SIG-M5 treated with dmso at 0.1 percent for 504 hours (cell line): ENCODE results near the gene HRAS.
A peak's percentile ranks its signal among the peaks of the same experiment; 100 is the strongest.

ENCODE experiments used
- DNase-seq: peaks from one replicate; lab custom pipeline; 2025; ENCODE audit not compliant: unreplicated experiment; lab: John Stamatoyannopoulos, UW

The HRAS gene

DNA sequence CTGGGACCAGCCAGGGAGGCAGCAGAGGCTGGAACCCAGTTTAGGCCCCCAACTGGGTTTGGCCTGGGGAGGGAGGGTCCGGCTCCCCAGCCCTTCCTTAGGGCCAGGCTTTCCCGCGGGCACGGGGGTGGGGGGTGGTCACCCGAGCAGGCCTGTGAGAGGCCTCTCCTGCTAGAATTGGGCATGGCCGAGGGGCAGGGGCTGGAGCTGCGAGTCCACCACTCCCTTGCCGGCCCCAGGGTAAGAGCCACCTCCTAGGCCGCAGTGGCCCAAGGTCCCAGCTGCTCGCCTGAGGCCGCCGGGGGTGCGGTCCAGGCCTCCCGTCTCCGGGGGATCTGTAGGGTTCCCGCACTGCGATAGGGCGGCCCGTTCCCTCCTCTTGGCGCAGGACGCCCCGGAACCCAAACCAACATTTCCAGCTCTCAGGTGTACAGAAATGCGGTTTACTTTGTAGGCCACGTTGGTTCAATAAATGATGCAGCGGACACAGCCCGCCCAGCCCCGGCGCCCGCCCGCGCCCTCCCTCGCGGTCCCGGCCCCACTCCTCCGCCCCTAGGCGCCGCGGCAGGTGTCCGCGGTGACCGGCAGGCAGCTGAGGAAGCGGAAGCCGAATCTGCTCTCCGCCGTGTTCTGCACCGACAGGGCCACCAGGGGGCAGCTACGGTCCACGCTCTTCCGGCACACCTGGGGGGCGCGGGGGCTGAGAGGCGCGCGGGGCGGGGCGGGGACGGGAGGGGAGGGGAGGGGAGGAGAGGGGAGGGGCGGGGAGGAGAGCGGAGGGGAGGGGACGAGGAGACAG, 19.3 kb upstream of the HRAS start:
- DNase-seq: peak; percentile 44

GRCh38 chr11:553988-554340, 18.6 kb upstream of the HRAS start:
- DNase-seq: no peak

GRCh38 chr11:553083-553987, 18.0 kb upstream of the HRAS start:
- DNase-seq: no peak

DNA sequence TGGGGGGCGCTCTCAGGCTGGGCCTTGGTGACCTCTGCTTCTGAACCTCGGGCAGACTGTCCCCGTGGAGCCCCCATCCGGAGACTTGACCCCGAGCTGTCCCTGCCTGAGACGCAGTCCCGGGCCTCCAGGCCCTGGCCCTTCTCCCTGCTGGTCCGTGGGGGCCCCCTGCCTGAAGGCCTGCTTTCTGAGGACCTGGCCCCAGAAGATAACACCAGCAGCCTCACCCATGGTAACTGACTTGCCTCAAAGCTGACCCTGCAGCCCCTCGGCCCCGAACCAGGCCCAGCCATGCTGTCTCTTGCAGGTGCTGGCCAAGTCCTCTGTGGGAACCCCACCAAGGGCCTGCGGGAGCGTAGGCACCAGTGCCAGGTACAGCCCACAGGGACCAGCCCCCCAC, 16.2 kb upstream of the HRAS start:
- no peak for DNase-seq

DNA sequence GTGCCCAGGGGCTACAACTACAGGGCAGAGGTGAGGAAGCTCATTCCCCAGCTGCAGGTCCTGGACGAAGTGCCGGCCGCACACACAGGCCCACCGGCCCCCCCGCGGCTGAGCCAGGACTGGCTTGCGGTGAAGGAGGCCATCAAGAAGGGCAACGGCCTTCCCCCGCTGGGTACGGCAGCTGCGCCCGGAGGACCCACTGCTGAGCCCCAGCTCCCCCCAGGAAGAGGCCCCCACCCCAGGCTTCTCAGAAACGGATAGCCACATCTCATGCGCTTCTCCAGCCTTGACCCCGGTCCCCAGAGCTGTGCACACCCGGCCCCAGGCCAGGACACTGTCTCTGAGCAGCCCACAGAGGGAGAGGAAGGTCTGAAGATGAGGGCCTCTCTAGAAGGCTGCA, 15.8 kb upstream of the HRAS start:
- no peak for DNase-seq

GRCh38 chr11:550746-551085, 15.3 kb upstream of the HRAS start:
- DNase-seq: no peak

GRCh38 chr11:550021-550745, 14.8 kb upstream of the HRAS start:
- DNase-seq: no peak

DNA sequence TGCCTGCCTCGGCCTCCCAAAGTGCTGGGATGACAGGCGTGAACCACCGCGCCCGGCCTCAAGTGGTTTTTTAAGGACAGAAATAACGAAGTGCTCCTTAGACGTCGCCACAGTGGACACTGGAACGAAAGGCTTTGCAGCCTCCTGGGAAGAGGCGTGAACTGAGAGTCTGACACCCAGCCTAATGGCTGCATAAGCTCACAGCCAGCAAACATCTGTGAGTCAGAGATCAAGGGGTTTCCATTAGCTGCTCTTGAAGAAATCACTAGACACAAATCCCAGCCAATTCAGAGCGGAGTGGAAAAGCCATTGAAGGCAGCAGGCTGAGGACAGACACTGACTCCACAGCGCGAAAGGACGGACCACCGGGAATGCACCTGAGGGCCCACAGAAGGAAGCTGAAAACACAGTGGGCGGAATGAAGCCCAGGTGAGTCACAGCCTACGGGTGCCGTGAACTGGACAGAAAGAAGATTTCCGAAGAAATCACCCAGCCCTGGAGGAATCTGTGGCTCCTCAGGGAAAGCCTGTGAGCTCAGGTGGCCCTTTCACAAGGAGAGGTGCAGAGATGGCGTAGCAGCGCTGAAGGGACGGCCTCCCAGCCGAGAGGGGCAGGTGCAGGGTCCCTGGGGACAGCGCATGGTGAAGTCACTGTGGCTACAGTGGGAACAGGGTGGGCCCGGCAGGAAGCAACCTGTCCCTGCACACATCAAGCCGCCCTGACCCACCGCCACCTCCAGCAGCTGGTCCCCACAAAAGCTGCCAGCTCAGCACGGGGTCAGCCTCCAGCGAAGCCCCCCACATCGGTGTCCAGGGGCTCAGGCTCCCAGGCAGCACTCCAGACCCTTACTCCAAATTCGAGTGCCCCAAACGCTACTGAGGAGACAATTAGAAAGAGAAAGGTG, 13.6 kb upstream of the HRAS start:
- no peak for DNase-seq

GRCh38 chr11:545171-545570, 9.8 kb upstream of the HRAS start:
- no peak for DNase-seq

DNA sequence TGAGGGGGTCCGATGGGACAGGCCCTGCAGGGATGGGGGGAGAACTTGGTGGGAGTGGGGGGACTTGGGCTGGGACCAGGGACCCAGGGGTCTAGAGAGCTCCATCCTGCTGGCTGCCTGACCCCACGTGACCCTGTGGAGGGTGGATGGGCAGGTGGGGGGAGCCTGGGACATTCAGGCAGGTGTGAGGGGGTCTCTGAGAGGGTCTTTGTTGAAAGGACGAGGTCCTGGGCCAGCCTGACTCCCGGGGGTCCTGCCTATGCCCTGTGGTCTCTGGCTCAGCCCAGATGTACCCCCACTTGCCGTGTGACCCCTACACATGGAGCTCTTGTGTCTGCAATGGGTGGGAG, 9.4 kb upstream of the HRAS start:
- DNase-seq: no peak

DNA sequence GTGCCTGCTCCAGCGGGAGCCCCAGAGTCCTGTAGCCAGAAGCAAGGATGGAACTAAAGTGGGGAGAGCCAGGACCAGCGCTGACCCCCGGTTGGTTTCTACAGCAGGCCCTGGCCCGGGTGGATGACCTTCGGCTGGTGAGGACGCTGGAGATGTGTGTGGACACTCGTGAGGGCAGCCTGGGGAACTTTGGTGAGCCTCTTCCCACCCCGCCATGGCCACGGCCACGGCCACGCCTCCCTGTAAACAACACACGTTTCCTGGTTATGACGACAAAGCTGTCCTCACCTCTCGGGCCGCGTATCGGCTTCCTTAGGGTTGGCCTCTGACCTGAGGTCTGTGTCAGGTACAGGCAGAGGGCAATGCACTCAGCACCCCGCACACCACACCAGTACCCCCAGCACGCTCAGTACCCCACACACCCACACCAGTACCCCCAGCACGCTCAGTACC, 6.1 kb upstream of the HRAS start:
- DNase-seq: no peak

- no peak for DNase-seq
Observed at GRCh38 chr11:540583-541432, 5.4 kb upstream of the HRAS start.

DNA sequence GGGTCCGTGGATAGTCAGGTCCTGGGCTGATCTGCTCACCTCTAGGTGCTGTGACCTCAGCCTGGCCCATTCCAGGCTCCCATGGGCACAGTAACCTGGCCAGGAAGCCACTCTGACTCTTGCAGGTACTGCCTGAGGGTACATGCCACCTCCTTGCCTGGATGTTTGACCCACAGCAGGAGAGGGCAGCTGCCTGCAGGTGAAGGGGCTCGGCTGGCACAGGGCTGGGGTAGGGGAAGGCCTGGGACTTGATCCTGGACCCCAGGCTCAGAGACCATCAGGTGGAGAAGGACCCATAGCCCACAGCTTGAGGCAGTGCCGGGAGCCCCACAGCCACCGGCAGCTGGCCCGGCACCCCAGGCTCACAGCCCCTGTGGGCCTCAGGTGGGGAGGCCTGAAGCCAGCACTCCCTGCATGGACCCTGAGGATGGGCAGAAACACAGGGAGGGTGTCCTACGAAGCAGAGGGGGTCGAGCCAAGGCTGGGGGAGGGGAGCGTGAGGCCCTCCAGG, 4.7 kb upstream of the HRAS start:
- DNase-seq: no peak

GRCh38 chr11:538431-539051, 3.2 kb upstream of the HRAS start:
- DNase-seq: no peak

DNA sequence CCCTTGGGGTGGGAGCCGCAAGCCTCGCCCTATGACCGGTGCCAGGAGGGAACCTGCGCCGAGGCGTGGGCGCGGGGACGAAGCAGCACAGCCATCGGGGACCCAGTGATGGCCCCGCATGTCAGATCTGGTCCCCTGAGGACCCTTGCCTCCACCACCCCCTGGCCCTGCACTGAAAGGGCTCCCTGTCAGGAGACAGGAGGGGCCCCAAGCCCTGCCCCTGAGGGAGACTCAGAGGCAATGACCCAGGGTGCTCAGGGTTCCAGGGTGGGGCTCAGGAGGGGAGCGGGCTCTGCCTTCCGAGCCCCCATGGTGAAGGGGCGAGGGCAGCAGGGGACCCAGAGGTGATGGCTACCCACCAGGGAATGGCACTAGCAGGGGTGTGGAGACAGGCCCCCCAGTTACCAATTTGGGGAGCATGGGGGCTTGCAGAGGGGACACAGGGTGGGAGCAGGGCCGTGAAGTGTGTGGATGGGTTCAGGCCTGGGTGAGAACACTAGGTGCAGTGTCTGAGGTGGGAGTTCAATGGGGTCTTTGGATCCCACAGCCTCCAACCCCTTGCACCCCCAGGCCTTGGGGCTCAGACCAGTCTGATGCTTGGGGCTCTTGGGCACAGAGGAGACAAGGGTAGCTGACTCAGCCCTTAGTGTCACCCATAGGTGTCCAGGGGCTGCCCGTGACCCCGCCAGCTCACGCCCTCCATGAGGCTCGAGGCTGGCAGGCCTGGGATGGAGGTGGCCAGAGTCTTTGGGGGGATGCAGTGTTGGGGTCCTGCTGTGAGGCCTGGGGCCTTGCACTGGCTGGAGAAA, 2.5 kb upstream of the HRAS start:
- no peak for DNase-seq

DNA sequence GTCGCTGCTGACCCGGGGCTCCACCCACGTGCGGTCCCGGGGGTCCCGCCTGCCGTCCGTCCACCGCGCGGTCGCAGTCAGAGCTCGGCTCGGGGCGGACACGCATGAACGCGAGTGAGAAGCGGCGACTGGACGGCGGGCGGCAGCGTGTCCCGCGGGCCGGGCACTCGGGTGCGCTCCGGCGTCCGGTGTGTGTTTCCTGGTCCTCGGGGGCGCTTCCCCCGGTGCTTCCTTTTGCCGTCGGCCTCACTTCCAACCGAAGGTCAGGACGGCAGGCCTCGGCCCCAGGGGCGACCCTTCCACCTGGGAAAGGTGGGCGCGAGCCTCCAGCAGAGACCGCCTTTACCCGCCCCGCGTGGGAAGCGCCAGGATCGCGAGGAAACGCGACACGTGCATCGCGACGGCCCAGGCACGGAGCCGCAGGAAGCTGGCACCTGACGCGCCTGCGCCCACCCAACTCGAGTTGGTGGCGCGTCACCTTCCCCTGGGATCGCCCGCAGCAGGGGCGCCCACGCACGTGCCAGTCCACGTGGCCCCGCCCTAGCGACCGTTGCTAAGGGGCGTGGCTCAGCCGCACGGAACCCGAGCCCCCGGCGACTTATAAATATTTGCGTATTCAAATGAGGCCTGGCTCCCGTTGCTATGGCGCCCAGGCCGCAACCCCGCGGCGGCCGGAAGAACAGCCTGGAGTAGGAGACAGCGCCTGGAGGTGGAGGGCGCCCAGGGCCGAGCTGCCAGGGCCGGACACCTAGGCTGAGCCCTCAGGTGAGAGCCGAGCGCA, 1.7 kb upstream of the HRAS start, which contains the start of gene LRRC56:
Gene LRRC56, plus strand, starts transcription at position 687 of the 781 bp plus-strand sequence. CDS start 3,158 bp downstream, outside the sequence.
- DNase-seq: peak; percentile 77

GRCh38 chr11:535210-535518, 212 bp downstream of the HRAS start:
- DNase-seq: no peak
